HL-60/S4 (cell line): ENCODE measurements around the gene BTG2.
"Not testable (repeated sequence)": the region's sequence is repeated elsewhere in the genome, so short reads cannot be mapped to it uniquely, and the experiment has no call there.

Experiments
- in situ Hi-C: fragments of 300-500 bp; cut with MboI; formaldehyde crosslinking; loops from 2 replicates; pipeline ENCODE4 v1.14.3; 2022; ENCODE audit warnings: low sequenced_read_pairs

BTG2 gene

DNA sequence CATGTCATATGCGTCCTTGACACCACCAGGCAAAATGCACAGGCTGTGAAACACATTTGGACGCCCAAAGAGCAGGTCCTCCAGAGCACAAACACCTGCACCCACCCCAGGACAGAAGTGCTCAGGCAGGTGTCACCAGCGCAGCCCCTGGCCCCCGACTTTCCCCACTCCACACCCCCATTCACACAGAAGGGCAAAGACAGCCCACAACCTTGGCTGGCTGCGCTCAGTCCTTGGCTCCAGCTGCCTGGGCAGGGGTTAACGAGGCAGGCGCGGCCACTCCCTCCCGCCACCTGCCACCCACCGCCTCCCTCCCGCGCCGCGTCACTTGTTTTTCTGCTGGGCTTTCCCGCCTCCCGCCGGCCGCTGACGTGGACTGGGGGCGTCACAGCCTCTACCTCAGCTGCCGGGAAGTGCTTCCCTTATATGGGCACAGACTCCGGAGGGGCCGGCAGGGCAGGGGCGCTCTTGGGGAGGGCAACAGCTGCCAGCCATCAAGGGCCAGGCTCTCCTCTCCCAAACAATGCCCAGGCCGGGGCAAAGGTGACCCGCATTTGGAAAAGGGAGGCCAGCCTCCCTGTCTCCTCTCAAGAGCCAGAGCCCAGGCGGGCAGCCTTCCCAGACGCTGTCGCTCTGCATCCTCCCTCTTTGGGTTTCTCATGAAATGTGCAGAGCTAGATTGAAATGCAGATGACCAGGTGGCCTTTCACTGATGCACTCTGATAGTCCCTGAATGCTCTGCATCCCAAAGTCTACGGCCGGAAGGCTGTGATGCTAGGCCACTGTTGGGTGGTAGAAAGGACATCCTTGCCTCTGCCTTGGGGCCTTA lies 14.8 kb upstream of the BTG2 start:
- in situ Hi-C loops: no loop called here

- in situ Hi-C loops: no loop called here
Measured at GRCh38 chr1:203291201-203292096, 13.9 kb upstream of the BTG2 start.

DNA sequence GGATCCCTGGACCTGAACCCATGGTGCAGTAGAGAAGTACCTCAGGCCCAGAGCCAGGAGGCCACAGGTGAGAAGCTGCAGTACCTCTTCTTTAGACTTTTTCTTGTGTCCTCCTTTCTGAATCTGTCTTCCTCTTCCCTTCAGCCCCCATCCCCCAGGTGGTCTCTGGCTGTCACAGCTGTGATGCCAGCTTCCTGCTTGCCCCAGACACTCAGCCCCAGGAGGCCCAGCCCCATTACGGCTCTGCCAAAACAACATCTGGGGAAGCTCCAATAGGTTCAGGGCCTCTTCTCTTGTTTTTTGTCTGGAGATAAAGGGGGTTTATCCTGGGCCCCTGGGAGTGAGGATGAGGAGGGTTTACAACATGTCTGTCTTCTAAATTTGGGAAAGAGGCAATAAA lies 9.5 kb upstream of the BTG2 start:
- in situ Hi-C loops: no loop called here

DNA sequence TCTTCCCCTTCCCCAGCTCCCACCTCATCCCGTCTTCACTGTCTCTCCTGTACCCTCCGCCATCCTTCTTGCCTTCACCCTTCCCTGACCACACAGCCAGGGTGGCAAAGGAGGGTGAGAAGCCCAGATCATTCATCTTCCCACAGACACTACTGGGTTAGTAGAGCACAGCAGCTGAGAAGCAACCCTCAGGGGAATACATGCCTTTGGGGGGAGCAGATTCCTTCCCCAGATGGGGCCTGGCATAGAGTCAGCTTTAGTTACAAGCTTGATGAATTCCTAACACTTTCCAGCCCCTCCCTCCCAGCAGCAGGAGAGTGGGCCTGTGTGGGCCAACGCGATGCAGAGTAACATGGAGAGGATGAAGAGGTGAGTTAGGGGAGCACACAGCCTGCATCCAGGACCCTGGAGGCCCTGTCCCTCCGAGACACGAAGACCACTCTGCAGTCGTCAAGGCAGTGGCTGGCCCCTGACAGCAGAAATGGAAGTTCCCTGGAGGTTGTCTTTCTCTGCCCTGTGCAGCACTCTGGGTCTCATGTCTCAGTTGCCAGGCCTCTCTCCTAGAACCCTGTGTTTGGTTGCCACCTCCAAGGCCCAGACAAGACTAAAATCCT lies 8.8 kb upstream of the BTG2 start:
- in situ Hi-C loops: no loop called here

DNA sequence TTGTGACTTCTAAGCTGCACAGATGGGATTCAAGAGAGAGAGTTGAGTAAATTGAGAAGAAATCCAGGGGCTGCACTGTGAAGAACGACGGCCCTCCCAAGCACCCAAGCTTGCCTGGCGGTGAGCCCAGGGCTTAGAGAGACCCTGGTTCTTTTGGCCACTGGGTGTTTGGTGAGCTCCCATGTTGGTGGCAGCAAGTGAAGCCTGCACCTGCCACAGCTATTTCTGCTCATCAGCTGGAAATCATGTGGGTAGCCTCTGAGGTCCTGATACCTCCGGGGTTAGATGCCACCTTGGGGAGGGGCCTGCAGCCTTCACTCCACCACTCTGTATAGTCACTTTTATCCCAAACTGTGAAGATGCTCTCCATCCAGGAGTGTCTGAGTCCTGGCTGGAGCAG lies 6.2 kb upstream of the BTG2 start:
- in situ Hi-C loops: no loop called here

- in situ Hi-C loops: not testable (repeated sequence)
Measured at GRCh38 chr1:203299719-203300429, 5.4 kb upstream of the BTG2 start.

DNA sequence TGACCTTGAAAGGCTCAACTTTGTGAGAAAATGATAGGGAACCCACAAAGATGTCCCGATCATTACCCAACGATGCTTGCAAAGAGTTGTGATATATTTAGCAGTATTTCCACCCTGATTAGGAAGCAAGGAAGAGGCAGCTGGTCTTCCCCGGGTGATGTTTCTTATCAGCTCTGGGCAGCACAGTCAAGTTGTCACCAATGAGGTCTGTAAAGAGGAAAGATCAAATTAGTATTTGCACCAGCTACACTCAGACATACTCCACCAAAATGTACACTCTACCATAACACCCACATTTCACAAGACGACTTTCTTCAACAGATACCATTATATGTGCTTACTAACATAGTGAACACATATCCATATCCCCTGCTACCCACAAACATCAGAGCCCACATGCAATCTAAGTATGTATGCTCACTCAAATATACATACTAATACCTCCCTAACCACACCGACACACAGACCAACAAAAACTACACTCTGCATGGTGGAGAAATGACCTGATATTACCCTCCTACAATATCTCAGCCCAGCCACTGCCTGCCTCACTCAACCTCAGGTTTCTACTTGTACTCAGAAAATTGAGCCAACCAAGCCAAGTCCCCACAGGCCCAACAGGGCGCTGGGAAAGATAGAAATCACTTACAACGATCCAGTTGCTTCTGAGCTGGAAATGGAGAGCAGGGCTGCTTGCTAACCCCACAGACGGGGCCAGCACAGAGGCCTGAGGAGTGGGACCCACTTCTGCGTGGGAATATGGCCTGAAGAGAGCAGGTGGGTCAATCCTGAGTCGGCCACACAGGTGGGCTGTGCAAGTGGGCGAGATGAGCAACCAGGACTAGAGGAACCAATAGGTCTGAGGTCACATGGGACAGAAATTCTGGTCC lies 4.6 kb upstream of the BTG2 start:
- in situ Hi-C loops: no loop called here

GRCh38 chr1:203301331-203301668 lies 4.0 kb upstream of the BTG2 start:
- in situ Hi-C loops: no loop called here

DNA sequence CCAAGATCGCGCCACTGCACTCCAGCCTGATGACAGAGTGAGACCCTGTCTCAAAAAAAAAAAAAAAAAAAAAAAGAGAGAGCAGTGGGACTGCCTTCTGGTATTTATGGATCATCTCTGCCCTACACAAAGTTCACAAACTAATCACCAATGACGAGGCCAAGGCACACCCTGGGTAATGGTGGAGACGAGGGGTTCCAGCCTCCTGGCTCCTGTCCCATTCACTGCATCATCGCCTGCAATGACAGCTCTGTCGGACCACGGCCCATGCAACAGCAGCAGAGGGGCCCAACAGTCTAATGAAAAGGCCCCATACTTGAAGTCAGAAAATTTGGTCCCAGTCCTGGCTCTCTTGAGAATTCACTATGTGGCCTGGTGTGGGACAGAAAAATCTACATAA lies 2.9 kb upstream of the BTG2 start:
- in situ Hi-C loops: no loop called here

GRCh38 chr1:203302894-203303293 lies 2.4 kb upstream of the BTG2 start:
- in situ Hi-C loops: no loop called here

- in situ Hi-C loops: no loop called here
Measured at GRCh38 chr1:203304391-203304918, 864 bp upstream of the BTG2 start.

DNA sequence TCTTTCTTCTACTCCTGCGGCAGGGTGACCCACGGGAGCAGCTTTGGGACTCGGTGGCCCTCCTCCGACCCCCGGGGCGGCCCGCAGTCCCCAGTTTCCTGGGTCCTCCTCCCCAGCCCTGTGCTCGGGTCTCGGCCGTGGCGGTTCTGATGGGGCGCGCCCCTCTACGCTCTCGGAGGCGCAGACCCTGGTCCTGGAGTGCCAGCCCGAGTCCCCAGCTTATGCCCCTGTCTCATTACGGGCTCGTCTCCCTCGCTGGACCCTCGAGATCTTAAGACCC lies 430 bp downstream of the BTG2 start:
- in situ Hi-C loops: no loop called here

DNA sequence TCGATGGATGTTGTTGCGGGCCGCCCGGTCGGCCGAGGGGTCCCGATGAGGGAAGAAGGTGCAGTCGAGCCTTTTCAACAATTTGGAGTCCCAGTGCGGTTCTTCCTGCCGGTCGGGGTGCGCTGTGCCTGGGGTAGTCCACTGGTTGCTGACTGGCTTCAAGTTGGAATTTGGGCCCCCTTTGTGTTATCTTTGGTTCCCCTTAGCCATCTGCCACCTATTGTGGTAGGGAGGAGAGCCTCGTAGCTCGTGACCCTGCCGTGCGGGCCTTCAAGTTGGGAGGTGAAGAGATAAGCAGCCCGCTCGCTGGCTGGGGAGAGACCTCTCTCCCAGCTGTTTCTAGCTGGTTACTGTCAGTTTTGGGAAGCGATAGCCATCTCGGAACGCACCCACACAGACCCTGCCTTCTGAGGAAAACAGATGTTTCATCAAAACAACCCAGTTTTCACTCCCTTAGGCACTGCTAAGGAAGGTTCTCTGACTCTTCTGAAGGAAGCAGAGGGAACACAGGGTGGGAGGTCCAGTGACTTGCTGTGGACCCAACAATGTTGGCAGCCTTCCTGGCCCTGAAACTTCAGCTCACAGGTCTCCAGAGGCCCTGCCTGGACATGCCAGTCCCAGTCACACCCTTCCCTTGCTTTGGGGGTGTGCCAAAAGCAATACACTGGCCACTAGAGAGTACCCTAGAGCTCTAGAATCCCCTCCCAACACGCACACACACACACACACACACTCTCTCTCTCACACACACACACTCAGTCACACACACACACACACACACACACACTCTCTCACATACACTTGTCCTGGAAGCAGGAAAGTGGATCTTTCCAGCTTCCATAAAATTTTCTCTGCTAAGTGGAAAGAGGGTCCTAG lies 1.0 kb downstream of the BTG2 start:
- in situ Hi-C loops: no loop called here

DNA sequence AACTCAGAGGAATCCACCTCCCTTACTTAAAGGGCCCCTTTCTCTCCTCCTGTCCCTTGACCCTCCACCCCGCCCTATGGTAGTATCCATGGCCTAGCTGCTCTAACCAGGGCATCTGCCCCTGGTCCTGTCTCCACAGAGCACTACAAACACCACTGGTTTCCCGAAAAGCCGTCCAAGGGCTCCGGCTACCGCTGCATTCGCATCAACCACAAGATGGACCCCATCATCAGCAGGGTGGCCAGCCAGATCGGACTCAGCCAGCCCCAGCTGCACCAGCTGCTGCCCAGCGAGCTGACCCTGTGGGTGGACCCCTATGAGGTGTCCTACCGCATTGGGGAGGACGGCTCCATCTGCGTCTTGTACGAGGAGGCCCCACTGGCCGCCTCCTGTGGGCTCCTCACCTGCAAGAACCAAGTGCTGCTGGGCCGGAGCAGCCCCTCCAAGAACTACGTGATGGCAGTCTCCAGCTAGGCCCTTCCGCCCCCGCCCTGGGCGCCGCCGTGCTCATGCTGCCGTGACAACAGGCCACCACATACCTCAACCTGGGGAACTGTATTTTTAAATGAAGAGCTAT lies 1.7 kb downstream of the BTG2 start:
- in situ Hi-C loops: no loop called here

- in situ Hi-C loops: no loop called here
Measured at GRCh38 chr1:203307641-203308126, 2.4 kb downstream of the BTG2 start.

DNA sequence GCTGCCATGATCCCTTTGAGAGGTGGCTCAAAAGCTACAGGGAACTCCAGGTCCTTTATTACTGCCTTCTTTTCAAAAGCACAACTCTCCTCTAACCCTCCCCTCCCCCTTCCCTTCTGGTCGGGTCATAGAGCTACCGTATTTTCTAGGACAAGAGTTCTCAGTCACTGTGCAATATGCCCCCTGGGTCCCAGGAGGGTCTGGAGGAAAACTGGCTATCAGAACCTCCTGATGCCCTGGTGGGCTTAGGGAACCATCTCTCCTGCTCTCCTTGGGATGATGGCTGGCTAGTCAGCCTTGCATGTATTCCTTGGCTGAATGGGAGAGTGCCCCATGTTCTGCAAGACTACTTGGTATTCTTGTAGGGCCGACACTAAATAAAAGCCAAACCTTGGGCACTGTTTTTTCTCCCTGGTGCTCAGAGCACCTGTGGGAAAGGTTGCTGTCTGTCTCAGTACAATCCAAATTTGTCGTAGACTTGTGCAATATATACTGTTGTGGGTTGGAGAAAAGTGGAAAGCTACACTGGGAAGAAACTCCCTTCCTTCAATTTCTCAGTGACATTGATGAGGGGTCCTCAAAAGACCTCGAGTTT lies 3.1 kb downstream of the BTG2 start:
- in situ Hi-C loops: no loop called here

DNA sequence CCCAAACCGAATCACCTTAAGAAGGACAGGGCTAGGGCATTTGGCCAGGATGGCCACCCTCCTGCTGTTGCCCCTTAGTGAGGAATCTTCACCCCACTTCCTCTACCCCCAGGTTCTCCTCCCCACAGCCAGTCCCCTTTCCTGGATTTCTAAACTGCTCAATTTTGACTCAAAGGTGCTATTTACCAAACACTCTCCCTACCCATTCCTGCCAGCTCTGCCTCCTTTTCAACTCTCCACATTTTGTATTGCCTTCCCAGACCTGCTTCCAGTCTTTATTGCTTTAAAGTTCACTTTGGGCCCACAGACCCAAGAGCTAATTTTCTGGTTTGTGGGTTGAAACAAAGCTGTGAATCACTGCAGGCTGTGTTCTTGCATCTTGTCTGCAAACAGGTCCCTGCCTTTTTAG lies 3.6 kb downstream of the BTG2 start:
- in situ Hi-C loops: no loop called here
